Hematopoietic multipotent progenitor cell treated with erythropoietin and hydrocortisone succinate and interleukin-3 and kit ligand, for 4 days (in vitro differentiated cells): ENCODE data around the gene ADAMTSL3.

Source experiments
- DNase-seq: peaks from one replicate; pipeline ENCODE4 v3.0.0-alpha.2; 2015

Gene ADAMTSL3, protein sequence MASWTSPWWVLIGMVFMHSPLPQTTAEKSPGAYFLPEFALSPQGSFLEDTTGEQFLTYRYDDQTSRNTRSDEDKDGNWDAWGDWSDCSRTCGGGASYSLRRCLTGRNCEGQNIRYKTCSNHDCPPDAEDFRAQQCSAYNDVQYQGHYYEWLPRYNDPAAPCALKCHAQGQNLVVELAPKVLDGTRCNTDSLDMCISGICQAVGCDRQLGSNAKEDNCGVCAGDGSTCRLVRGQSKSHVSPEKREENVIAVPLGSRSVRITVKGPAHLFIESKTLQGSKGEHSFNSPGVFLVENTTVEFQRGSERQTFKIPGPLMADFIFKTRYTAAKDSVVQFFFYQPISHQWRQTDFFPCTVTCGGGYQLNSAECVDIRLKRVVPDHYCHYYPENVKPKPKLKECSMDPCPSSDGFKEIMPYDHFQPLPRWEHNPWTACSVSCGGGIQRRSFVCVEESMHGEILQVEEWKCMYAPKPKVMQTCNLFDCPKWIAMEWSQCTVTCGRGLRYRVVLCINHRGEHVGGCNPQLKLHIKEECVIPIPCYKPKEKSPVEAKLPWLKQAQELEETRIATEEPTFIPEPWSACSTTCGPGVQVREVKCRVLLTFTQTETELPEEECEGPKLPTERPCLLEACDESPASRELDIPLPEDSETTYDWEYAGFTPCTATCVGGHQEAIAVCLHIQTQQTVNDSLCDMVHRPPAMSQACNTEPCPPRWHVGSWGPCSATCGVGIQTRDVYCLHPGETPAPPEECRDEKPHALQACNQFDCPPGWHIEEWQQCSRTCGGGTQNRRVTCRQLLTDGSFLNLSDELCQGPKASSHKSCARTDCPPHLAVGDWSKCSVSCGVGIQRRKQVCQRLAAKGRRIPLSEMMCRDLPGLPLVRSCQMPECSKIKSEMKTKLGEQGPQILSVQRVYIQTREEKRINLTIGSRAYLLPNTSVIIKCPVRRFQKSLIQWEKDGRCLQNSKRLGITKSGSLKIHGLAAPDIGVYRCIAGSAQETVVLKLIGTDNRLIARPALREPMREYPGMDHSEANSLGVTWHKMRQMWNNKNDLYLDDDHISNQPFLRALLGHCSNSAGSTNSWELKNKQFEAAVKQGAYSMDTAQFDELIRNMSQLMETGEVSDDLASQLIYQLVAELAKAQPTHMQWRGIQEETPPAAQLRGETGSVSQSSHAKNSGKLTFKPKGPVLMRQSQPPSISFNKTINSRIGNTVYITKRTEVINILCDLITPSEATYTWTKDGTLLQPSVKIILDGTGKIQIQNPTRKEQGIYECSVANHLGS (N-terminal part only)

DNA sequence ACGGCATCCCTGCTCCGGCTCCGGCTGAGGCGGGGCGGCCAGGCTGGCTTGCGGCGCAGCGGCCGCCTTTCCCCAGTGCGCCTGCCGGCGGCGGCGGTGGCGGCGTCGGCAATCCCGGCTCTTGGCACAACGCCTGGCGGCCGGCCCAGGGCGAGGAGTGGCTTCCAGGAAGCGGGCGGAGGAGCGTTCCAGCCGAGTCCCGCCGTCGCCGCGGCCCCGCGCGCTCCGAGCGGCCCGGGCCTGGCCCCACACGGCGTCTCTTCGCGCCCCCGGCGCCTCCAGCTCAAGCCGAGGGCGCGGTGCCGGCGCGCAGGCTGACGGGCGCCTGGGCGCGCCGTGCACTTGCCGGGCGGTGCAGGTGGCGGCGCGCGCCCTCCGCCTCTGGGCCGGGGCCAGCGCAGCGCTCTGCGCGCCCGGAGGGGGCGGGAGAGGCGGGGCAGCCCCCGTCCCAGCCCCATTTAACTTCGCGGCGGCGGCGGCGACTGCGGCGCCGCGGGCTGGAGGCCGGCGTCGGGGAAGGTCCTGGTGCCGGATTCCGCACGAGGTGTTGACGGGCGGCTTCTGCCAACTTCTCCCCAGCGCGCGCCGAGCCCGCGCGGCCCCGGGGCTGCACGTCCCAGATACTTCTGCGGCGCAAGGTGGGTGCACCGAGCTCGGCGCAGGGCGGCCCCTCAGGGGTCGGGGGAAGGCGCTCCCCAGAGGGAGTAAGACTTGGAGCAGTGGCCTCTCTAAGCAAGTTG lies at the start of gene ADAMTSL3:
Gene ADAMTSL3 (plus strand): TSS at position 485 of the 740 bp plus-strand sequence. CDS start 1,639 bp downstream, outside the sequence.
- peak; percentile 49 for DNase-seq

DNA sequence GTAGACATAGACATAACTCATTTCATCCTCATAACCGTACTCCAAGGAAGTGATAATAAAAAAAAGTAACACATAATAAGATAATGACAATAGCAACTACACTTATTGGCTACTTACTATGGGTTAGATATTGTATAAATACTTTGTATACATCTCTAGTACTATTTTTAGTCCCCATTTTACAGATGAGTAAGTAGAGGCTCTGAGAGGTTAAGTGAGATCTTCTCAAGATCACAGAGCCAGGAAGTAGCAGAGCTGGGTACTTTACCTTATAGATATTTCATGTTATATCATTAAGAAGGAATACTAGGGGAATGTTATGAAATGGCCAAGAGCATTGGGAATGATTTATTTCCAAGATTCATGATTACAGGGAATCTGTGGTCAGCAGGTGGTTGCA lies 49.4 kb upstream of the ADAMTSL3 start:
- no peak for DNase-seq

- DNase-seq: no peak
Measured at GRCh38 chr15:83605111-83605945, 48.6 kb upstream of the ADAMTSL3 start.

DNA sequence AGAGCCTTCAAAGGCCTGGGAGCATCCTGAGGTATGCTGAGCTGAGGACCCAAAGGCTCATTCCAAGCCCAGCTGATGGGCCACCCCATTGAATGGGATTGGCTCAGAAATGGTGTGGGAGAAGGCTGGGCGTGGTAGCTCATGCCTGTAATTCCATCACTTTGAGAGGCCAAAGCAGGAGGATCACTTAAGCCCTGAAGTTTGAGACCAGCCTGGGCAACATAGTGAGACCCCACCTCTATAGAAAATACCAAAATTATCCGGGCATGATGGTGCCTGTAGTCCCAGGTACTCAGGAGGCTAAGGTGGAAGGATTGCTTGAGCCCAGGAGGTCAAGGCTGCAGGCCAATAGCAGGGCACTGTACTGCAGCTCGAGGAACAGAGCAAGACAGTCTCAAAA lies 43.8 kb upstream of the ADAMTSL3 start:
- DNase-seq: no peak

DNA sequence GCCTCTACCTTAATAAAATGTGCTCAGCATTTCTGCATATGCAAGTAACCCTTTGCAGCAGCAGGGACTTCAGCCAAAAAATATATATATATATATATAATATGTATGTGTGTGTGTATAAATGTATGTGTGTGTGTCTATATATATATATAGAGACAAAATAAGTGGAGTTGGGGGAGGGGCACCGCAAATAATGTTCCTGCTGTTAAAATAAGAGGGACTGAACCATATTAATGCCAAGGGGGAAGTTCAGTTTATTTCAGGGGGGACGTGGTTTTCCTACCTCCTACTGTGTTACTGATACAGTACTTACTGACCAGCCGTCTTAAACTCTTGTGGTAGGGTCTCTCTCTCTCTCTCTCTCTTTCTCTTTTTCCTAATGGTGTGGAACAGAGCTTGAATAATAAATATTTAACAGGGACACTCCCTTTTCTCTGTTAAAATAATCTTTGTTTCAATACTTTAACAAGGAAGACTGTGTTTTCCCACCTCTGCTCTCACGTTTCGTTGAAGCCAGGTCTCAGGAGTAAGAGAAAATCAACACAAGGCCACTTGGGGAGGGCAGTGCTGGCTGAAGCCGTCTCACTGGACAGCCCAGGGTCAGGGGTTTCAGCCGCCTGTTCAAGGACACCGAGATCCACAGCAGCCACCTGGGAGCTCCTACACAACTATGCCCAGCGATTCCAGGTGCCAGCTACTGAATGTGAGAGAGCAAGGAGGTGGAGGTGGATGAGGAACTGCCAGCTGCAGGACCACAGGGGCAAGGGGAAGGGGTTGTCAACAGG lies 42.8 kb upstream of the ADAMTSL3 start:
- no peak for DNase-seq

- no peak for DNase-seq
Measured at GRCh38 chr15:83612226-83612625, 41.7 kb upstream of the ADAMTSL3 start.

- DNase-seq: no peak
Measured at GRCh38 chr15:83612898-83613635, 40.9 kb upstream of the ADAMTSL3 start.

DNA sequence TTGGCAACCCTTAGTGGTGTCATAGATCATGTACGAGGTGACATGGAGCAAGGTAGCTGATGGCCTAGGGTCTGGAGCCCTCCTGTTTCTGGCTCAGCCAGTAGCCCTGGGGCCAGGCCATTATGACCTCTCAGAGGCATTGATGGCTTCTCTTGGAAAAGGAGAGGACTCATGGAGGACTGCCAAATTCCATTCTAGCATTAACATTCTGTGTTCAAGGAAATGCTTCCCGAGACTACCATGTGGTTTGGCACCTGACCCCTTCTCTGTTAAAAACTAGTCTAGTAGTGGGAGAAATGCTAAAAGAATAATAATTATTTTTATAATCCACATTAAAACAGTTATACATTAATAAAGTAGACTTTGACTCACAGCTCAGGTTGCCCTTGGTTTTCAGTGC lies 40.2 kb upstream of the ADAMTSL3 start:
- DNase-seq: no peak

GRCh38 chr15:83616840-83617239 lies 37.1 kb upstream of the ADAMTSL3 start:
- no peak for DNase-seq

DNA sequence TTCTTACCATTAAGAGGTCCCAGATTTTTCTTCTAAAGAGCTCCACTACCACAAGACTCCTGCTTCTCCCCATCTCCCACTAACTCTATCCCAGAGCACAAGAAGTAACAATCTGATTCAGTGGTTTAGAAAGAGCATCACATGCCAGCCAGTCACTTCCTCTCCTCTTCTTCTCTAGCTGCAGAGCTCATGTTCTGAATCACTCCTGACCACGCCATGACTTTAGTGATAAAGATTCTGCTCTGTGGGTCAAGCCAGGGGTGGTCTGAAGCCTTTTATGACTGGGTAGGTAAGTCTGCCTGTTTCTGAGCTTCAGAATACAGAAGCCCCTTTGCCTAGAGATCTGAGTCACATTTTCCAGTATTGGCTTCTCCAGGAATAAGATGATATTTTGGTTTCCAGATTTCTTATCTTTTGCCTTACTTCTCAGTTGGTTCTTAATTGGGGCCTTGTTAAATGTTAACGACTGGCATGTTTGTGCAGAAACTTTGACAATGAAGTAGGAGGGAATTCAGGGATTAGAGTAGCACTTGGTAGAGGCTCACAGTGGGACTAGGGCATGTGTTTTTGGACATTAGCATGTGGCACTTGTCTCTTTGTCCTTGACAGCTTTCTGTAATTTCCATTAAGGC lies 27.6 kb upstream of the ADAMTSL3 start:
- DNase-seq: peak; percentile 26

DNA sequence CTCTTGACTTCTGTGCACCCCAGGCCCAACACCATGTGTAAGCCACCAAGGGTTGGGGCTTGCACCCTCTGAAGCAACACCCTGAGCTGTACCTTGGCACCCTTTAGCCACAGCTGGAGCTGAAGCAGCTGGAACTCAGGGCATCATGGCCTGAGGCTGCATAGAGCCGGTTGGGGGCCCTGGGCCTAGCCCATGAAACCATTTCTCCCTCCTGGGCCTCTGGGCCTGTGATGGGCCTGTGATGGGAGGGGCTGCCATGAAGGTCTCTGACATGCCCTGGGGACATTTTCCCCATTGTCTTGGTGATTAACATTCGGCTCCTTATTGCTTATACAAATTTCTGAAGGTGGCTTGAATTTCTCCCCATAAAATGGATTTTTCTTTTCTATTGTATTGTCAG lies 22.4 kb upstream of the ADAMTSL3 start:
- no peak for DNase-seq

DNA sequence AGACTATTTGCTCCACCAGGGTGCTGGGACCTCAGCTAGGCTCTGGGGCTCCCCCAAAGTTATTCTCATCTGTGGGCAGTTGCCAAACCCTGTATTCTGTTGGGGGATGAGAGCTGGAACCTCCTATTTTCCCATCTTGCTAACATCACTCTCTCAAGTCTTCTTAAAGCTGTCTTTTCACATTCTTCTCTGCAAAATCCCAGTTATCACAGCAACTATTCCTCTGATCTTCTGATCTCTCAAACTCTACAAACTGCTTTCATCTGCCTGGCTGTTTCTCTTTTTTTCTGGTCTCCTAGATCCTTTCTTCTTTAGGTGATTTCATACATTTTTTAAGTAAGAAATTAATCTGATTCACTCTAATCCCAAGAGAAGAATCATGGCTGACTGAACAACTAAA lies 10.7 kb upstream of the ADAMTSL3 start:
- DNase-seq: no peak

- DNase-seq: no peak
Measured at GRCh38 chr15:83644439-83644838, 9.5 kb upstream of the ADAMTSL3 start.

DNA sequence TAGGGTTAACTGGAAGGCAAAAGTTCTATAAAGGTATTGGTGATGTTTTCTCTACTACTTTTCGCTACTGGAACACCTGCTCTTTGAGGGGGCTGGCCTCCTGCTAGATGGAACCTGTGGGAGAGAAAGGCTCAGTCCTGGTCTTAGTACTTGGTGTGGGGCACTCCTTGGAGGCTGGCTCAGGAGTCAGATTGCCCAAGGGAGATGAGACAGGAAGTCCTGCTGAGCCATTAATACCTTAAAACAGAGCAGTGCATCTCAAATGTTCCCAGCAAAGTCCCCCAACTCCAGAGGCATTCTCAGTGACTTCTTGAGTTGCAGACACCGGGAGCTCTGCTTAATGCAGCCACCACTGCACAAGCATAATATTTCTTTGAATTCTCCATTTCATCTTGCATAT lies 3.1 kb upstream of the ADAMTSL3 start:
- DNase-seq: no peak

GRCh38 chr15:83651541-83651940 lies 2.4 kb upstream of the ADAMTSL3 start:
- DNase-seq: no peak

- no peak for DNase-seq
Measured at GRCh38 chr15:83652626-83653204, 1.2 kb upstream of the ADAMTSL3 start.

GRCh38 chr15:83653288-83653638 lies 660 bp upstream of the ADAMTSL3 start:
- peak; percentile 5 for DNase-seq

DNA sequence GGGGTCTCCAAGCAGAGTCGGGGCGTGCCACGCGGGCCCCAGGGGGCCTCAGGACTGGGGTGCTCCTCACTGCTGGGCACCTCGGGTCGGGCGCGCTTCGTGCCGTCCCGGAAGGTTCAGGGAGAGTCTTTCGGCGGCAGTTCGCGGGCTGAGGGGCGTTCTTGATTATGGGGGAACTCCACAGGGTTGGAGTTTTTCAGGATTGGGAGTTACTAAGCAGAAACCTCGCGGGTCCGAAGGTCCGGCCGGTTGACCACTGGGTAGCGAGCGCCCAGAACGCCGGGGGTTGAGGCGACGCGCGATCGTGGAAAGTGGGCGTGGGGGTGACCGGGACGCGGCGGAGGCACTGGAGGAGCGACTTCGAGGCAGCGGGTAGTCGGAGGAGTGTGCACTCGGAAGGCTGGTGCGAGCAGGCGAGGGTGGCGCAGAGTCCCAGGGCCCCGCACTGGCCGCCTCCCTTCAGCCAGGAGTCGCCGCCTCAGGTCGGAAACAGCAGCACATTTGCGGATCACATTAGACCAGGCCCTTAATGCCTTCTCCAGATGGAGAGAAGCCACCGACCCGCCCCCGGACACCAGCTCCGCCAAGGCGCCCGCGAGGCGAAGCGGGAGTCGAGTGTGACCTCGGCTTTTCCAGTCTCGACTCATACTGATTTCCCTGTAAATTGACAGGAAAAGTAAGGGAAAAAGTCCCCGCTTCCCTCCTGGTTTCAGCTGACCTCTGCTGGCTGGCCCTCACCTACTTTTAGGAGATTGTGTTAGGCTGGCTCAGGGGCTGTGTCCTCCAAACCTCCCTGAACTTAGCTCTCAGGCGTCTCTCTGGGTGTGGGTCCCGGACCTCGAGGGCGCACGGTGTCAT lies 685 bp downstream of the ADAMTSL3 start:
- DNase-seq: peak; percentile 8
